GM23338 (cell line): Measurements from ENCODE around the gene IFNG-AS1. TPM values are rescaled to one million over a fixed set of nuclear protein-coding genes. Genes with fewer than 3 reads are reported as not detected.

Experiments used
- ATAC-seq: fragments of 200-7000 bp; cut with Tn5 transposase; 3 replicates; pipeline ENCODE4 v1.9.1; 2020
- DNase-seq: peaks from one replicate; pipeline ENCODE4 v3.0.0-alpha.2; 2015; ENCODE audit warnings: low spot score
- H2AFZ ChIP-seq: fragments of 200-600 bp; sonication (generic); 2 replicates; pipeline ENCODE4 v1.8.0; 2016; ENCODE audit warnings: antibody characterized with exemption, mild to moderate bottlenecking, moderate library complexity
- H3F3A ChIP-seq: fragments of 200-600 bp; sonication (generic); replicated peaks from 2 replicates; pipeline ENCODE4 v1.8.0; 2017; ENCODE audit warnings: antibody characterized with exemption, mixed run types, low read depth
- H3K27ac ChIP-seq: fragments of 200-600 bp; sonication (generic); 2 replicates; pipeline ENCODE4 v1.6.1; 2016; ENCODE audit warnings: low read depth
- H3K27me3 ChIP-seq: fragments of 200-600 bp; sonication (generic); 2 replicates; pipeline ENCODE4 v1.8.0; 2016; ENCODE audit warnings: mild to moderate bottlenecking, mixed run types, moderate library complexity; ENCODE audit not compliant: insufficient read depth
- H3K36me3 ChIP-seq: fragments of 200-600 bp; sonication (generic); 2 replicates; pipeline ENCODE4 v1.8.0; 2016; ENCODE audit warnings: mild to moderate bottlenecking; ENCODE audit not compliant: insufficient read depth
- H3K4me1 ChIP-seq: fragments of 200-600 bp; sonication (generic); 2 replicates; pipeline ENCODE4 v1.8.0; 2016; ENCODE audit warnings: mild to moderate bottlenecking, moderate library complexity; ENCODE audit not compliant: insufficient read depth
- H3K4me2 ChIP-seq: fragments of 200-600 bp; sonication (generic); 2 replicates; pipeline ENCODE4 v1.7.1; 2017; ENCODE audit warnings: mixed run types
- H3K4me3 ChIP-seq: fragments of 200-600 bp; sonication (generic); 2 replicates; pipeline ENCODE4 v1.6.1; 2016; ENCODE audit warnings: mixed run types
- H3K79me2 ChIP-seq: fragments of 200-600 bp; sonication (generic); replicated peaks from 2 replicates; pipeline ENCODE4 v1.8.0; 2017; ENCODE audit warnings: mild to moderate bottlenecking; ENCODE audit not compliant: insufficient read depth
- H3K9me2 ChIP-seq: fragments of 200-600 bp; sonication (generic); 2 replicates; pipeline ENCODE4 v1.8.0; 2017; ENCODE audit not compliant: insufficient read depth
- H4K20me1 ChIP-seq: fragments of 200-600 bp; sonication (generic); replicated peaks from 2 replicates; pipeline ENCODE4 v1.8.0; 2017; ENCODE audit warnings: mild to moderate bottlenecking; ENCODE audit not compliant: insufficient read depth
- H3K27ac Mint-ChIP-seq: 2 replicates; pipeline ENCODE4 v1.8.0; 2020; ENCODE audit warnings: inconsistent platforms, mild to moderate bottlenecking, moderate library complexity, mixed read lengths
- H3K27me3 Mint-ChIP-seq: 3 replicates; pipeline ENCODE4 v1.8.0; 2022; ENCODE audit warnings: low read depth, mild to moderate bottlenecking, moderate library complexity, mixed read lengths, inconsistent platforms; ENCODE audit not compliant: insufficient read depth, poor library complexity
- H3K36me3 Mint-ChIP-seq: 3 replicates; pipeline ENCODE4 v1.8.0; 2021; ENCODE audit warnings: low read depth, mild to moderate bottlenecking, inconsistent platforms, moderate library complexity, mixed read lengths
- H3K4me1 Mint-ChIP-seq: 3 replicates; pipeline ENCODE4 v1.8.0; 2020; ENCODE audit warnings: mild to moderate bottlenecking, inconsistent platforms, mixed read lengths
- H3K4me3 Mint-ChIP-seq: 3 replicates; pipeline ENCODE4 v1.8.0; 2021; ENCODE audit warnings: moderate library complexity, mild to moderate bottlenecking, inconsistent platforms, mixed read lengths
- H3K9me3 Mint-ChIP-seq: 3 replicates; pipeline ENCODE4 v1.8.0; 2020; ENCODE audit warnings: moderate library complexity, mild to moderate bottlenecking, inconsistent platforms, mixed read lengths
- CREB1 ChIP-seq: fragments of 250-450 bp; sonication (Bioruptor Pico); IDR thresholded peaks from 2 replicates; pipeline ENCODE4 v1.5.0; 2020; ENCODE audit warnings: low read depth, mild to moderate bottlenecking, moderate library complexity
- EZH2 ChIP-seq: fragments of 200-600 bp; sonication (generic); IDR thresholded peaks from one replicate; pipeline ENCODE4 v1.8.0; 2017; ENCODE audit warnings: antibody characterized with exemption, mild to moderate bottlenecking, low read depth; ENCODE audit not compliant: unreplicated experiment
- EZH2phosphoT487 ChIP-seq: fragments of 200-600 bp; sonication (generic); IDR thresholded peaks from one replicate; pipeline ENCODE4 v1.8.1; 2018; ENCODE audit warnings: antibody characterized with exemption; ENCODE audit not compliant: unreplicated experiment
- POLR2AphosphoS5 ChIP-seq: IDR thresholded peaks from 2 replicates; pipeline ENCODE4 v1.6.1; 2016; ENCODE audit warnings: antibody characterized with exemption, low read depth
- STAT1 ChIP-seq: IDR thresholded peaks from one replicate; pipeline ENCODE4 v1.6.1; 2016; ENCODE audit warnings: antibody characterized with exemption; ENCODE audit not compliant: unreplicated experiment
- polyA plus RNA-seq: library from polyadenylated mRNA; unstranded; fragments of >200 nt; fragmentation: Nextera tagmentation; extraction: Ambion mirVana; gene quantifications from 2 replicates; pipeline ENCODE4 v1.2.1, GENCODE V29; 2016
- total RNA-seq: library from RNA; depleted of rRNA; stranded (reverse); fragments of >200 nt; shearing (Covaris generic); gene quantifications from 2 replicates; pipeline ENCODE4 v1.2.3, GENCODE V29; 2014
- TF ChIP-seq, protein P1 (sequence below): IDR thresholded peaks from 2 replicates; pipeline ENCODE4 v1.6.1; 2016; ENCODE audit warnings: antibody characterized with exemption
- TF ChIP-seq, protein P2 (sequence below): IDR thresholded peaks from one replicate; pipeline ENCODE4 v1.6.1; 2018; ENCODE audit warnings: antibody characterized with exemption; ENCODE audit not compliant: unreplicated experiment
- TF ChIP-seq, protein P3 (sequence below): fragments of 250-450 bp; sonication (Bioruptor Pico); IDR thresholded peaks from 2 replicates; pipeline ENCODE4 v1.5.0; 2020; ENCODE audit warnings: mild to moderate bottlenecking, moderate library complexity

Gene IFNG-AS1
- total and polyA plus RNA-seq, 2 experiments from 2014 or later: not detected

DNA sequence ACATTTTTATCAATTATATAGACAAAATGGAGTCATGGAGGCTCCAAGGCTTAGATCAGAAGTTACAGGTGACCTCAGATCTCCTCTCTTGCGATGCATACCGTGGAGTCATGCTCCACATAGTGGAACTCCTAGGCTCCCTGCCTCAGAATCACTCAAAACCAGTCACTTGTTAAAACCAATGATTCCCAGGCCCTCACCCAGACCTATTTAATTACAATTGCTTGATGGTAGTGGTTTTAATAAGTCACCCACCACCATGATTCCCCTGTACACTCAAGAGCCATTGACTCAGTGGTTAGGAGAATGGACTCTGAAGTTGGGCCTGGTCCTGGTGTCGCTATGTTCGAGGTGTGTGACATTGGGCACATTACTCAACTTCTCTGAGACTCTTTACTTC, 26.9 kb downstream of the IFNG-AS1 start:
- no peak for DNase-seq
- Histone ChIP-seq H3K27me3 (no peaks in the 10 kb centered on the region), H4K20me1 (no peaks in the 10 kb centered on the region), H3K4me1 (peaks cover 8% of the 10 kb centered on the region; the same call in 1 of the 2 replicates), H2AFZ (no peak overlapping the region), H3K4me2 (no peak overlapping the region), H3K79me2 (no peaks in the 10 kb centered on the region), H3K36me3 (no peaks in the 10 kb centered on the region), H3K4me3 (no peak overlapping the region), H3K9me2 (peaks cover 19% of the 10 kb centered on the region; the same call in 1 of the 2 replicates), H3F3A (no peaks in the 10 kb centered on the region), H3K27ac (no peak overlapping the region)
- no peak for ATAC-seq
- Mint-ChIP-seq H3K27ac (no peak overlapping the region), H3K4me3 (no peak overlapping the region), H3K9me3 (no peaks in the 10 kb centered on the region), H3K27me3 (peaks cover 1% of the 10 kb centered on the region), H3K4me1 (peaks cover 13% of the 10 kb centered on the region; the same call in 2 of the 3 replicates), H3K36me3 (no peaks in the 10 kb centered on the region)
- TF ChIP-seq, protein P1, sequence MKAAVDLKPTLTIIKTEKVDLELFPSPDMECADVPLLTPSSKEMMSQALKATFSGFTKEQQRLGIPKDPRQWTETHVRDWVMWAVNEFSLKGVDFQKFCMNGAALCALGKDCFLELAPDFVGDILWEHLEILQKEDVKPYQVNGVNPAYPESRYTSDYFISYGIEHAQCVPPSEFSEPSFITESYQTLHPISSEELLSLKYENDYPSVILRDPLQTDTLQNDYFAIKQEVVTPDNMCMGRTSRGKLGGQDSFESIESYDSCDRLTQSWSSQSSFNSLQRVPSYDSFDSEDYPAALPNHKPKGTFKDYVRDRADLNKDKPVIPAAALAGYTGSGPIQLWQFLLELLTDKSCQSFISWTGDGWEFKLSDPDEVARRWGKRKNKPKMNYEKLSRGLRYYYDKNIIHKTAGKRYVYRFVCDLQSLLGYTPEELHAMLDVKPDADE: no peak
- no peak for TF ChIP-seq STAT1
- TF ChIP-seq, protein P2, sequence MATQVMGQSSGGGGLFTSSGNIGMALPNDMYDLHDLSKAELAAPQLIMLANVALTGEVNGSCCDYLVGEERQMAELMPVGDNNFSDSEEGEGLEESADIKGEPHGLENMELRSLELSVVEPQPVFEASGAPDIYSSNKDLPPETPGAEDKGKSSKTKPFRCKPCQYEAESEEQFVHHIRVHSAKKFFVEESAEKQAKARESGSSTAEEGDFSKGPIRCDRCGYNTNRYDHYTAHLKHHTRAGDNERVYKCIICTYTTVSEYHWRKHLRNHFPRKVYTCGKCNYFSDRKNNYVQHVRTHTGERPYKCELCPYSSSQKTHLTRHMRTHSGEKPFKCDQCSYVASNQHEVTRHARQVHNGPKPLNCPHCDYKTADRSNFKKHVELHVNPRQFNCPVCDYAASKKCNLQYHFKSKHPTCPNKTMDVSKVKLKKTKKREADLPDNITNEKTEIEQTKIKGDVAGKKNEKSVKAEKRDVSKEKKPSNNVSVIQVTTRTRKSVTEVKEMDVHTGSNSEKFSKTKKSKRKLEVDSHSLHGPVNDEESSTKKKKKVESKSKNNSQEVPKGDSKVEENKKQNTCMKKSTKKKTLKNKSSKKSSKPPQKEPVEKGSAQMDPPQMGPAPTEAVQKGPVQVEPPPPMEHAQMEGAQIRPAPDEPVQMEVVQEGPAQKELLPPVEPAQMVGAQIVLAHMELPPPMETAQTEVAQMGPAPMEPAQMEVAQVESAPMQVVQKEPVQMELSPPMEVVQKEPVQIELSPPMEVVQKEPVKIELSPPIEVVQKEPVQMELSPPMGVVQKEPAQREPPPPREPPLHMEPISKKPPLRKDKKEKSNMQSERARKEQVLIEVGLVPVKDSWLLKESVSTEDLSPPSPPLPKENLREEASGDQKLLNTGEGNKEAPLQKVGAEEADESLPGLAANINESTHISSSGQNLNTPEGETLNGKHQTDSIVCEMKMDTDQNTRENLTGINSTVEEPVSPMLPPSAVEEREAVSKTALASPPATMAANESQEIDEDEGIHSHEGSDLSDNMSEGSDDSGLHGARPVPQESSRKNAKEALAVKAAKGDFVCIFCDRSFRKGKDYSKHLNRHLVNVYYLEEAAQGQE: no peak
- TF ChIP-seq POLR2AphosphoS5: no peak
- no peak for TF ChIP-seq CREB1 (CRISPR knock-in tag)

DNA sequence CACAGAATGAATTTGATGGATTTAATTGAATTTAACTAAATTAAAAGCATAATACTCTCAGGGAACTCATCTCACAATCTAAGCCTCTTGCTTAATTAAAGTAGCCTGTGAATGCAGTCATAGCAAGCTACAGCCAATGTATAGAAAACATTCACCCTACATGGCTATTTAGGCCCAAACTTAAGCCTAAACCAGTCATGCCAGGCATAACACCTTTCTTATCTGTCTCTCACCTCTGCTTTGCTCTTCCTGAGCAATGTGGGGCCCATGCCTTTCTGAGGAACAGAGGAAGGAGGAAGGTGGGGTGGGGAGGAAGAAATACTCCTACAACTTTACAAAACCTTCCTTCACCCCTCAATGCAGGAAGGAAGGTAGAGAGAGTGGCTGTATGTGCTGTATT, 29.1 kb downstream of the IFNG-AS1 start:
- Histone ChIP-seq H3K9me2 (peaks cover 19% of the 10 kb centered on the region; the same call in 1 of the 2 replicates), H3F3A (no peaks in the 10 kb centered on the region), H3K27me3 (no peaks in the 10 kb centered on the region), H2AFZ (no peak overlapping the region), H3K4me2 (no peak overlapping the region), H3K79me2 (no peaks in the 10 kb centered on the region), H4K20me1 (no peaks in the 10 kb centered on the region), H3K27ac (no peak overlapping the region), H3K4me1 (no peaks in the 10 kb centered on the region), H3K36me3 (no peaks in the 10 kb centered on the region), H3K4me3 (no peak overlapping the region)
- H3K4me3 Mint-ChIP-seq: no peak overlapping the region
- no peak for ATAC-seq
- no peaks in the 10 kb centered on the region for H3K27me3 Mint-ChIP-seq
- H3K36me3 Mint-ChIP-seq: no peaks in the 10 kb centered on the region
- no peaks in the 10 kb centered on the region for H3K9me3 Mint-ChIP-seq
- no peaks in the 10 kb centered on the region for H3K4me1 Mint-ChIP-seq
- no peak for DNase-seq
- no peak overlapping the region for H3K27ac Mint-ChIP-seq
- TF ChIP-seq, protein P3, sequence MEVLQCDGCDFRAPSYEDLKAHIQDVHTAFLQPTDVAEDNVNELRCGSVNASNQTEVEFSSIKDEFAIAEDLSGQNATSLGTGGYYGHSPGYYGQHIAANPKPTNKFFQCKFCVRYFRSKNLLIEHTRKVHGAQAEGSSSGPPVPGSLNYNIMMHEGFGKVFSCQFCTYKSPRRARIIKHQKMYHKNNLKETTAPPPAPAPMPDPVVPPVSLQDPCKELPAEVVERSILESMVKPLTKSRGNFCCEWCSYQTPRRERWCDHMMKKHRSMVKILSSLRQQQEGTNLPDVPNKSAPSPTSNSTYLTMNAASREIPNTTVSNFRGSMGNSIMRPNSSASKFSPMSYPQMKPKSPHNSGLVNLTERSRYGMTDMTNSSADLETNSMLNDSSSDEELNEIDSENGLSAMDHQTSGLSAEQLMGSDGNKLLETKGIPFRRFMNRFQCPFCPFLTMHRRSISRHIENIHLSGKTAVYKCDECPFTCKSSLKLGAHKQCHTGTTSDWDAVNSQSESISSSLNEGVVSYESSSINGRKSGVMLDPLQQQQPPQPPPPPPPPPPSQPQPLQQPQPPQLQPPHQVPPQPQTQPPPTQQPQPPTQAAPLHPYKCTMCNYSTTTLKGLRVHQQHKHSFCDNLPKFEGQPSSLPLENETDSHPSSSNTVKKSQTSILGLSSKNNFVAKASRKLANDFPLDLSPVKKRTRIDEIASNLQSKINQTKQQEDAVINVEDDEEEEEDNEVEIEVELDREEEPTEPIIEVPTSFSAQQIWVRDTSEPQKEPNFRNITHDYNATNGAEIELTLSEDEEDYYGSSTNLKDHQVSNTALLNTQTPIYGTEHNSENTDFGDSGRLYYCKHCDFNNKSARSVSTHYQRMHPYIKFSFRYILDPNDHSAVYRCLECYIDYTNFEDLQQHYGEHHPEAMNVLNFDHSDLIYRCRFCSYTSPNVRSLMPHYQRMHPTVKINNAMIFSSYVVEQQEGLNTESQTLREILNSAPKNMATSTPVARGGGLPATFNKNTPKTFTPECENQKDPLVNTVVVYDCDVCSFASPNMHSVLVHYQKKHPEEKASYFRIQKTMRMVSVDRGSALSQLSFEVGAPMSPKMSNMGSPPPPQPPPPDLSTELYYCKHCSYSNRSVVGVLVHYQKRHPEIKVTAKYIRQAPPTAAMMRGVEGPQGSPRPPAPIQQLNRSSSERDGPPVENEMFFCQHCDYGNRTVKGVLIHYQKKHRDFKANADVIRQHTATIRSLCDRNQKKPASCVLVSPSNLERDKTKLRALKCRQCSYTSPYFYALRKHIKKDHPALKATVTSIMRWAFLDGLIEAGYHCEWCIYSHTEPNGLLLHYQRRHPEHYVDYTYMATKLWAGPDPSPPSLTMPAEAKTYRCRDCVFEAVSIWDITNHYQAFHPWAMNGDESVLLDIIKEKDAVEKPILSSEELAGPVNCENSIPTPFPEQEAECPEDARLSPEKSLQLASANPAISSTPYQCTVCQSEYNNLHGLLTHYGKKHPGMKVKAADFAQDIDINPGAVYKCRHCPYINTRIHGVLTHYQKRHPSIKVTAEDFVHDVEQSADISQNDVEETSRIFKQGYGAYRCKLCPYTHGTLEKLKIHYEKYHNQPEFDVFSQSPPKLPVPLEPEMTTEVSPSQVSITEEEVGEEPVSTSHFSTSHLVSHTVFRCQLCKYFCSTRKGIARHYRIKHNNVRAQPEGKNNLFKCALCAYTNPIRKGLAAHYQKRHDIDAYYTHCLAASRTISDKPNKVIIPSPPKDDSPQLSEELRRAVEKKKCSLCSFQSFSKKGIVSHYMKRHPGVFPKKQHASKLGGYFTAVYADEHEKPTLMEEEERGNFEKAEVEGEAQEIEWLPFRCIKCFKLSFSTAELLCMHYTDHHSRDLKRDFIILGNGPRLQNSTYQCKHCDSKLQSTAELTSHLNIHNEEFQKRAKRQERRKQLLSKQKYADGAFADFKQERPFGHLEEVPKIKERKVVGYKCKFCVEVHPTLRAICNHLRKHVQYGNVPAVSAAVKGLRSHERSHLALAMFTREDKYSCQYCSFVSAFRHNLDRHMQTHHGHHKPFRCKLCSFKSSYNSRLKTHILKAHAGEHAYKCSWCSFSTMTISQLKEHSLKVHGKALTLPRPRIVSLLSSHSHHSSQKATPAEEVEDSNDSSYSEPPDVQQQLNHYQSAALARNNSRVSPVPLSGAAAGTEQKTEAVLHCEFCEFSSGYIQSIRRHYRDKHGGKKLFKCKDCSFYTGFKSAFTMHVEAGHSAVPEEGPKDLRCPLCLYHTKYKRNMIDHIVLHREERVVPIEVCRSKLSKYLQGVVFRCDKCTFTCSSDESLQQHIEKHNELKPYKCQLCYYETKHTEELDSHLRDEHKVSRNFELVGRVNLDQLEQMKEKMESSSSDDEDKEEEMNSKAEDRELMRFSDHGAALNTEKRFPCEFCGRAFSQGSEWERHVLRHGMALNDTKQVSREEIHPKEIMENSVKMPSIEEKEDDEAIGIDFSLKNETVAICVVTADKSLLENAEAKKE (CRISPR knock-in tag): no peak
- TF ChIP-seq EZH2 (no peak), POLR2AphosphoS5 (no peak), EZH2phosphoT487 (no peak)
